ENCODE data around the gene GRM6.

DNA sequence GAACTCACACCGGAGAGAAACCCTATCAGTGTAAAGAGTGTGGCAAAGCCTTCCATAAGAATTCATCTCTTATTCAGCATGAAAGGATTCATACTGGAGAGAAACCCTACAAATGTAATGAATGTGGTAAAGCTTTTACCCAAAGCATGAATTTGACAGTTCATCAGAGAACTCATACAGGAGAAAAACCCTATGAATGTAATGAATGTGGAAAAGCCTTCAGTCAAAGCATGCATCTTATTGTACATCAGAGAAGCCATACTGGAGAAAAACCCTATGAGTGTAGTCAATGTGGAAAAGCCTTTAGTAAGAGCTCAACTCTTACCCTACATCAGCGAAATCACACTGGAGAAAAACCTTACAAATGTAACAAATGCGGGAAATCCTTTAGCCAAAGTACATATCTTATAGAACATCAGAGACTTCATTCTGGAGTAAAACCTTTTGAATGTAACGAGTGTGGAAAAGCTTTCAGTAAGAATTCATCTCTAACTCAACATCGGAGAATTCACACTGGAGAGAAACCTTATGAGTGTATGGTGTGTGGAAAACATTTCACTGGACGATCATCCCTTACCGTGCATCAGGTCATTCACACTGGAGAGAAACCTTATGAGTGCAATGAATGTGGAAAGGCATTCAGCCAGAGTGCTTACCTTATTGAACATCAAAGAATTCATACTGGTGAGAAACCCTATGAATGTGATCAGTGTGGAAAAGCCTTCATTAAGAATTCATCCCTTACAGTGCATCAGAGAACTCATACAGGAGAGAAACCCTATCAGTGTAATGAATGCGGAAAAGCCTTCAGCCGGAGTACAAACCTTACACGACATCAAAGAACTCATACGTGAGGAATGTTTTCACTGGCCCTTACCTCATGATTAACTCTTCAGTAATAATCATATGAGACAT is 63.0 kb downstream of the GRM6 start:
- TF ChIP-seq, protein P1, sequence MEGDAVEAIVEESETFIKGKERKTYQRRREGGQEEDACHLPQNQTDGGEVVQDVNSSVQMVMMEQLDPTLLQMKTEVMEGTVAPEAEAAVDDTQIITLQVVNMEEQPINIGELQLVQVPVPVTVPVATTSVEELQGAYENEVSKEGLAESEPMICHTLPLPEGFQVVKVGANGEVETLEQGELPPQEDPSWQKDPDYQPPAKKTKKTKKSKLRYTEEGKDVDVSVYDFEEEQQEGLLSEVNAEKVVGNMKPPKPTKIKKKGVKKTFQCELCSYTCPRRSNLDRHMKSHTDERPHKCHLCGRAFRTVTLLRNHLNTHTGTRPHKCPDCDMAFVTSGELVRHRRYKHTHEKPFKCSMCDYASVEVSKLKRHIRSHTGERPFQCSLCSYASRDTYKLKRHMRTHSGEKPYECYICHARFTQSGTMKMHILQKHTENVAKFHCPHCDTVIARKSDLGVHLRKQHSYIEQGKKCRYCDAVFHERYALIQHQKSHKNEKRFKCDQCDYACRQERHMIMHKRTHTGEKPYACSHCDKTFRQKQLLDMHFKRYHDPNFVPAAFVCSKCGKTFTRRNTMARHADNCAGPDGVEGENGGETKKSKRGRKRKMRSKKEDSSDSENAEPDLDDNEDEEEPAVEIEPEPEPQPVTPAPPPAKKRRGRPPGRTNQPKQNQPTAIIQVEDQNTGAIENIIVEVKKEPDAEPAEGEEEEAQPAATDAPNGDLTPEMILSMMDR (IDR thresholded peaks at IDR 0.05): no peak
- no peak for TF ChIP-seq POLR2A (IDR thresholded peaks at IDR 0.05)
- TF ChIP-seq EP300 (IDR thresholded peaks at IDR 0.05): no peak

All from stomach (tissue), 4 donors.